ENCODE results near the gene SPTAN1.

Gene SPTAN1

DNA sequence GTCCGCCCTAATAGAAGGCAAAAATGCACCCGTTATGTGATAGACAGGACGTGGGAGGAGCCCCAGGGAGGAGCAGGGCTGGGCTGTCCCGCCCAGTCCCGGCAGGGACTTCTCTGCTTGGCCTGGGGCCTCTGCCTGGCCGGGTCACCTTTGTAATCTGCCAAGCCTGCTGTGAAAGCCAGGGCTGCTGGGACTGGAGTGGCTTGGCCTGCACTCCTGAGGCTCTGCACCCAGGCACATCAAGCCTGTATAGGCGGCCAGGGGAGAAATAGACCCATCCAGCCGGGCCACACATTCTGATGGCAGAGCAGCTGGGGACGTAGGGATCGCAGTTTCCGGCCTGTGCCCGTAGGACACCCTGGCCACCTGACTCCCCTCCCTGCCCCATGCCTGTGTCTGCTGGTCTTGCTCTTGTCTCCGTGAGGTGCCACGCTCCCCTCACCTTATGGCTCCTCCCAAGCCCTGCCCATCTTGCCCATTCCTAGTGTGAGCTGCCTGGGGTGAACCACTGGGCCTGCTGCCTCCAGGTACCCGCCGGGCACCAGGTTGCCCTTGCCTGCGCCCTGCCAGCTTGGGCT, 76.2 kb downstream of the SPTAN1 start:
- TF ChIP-seq, protein P1, sequence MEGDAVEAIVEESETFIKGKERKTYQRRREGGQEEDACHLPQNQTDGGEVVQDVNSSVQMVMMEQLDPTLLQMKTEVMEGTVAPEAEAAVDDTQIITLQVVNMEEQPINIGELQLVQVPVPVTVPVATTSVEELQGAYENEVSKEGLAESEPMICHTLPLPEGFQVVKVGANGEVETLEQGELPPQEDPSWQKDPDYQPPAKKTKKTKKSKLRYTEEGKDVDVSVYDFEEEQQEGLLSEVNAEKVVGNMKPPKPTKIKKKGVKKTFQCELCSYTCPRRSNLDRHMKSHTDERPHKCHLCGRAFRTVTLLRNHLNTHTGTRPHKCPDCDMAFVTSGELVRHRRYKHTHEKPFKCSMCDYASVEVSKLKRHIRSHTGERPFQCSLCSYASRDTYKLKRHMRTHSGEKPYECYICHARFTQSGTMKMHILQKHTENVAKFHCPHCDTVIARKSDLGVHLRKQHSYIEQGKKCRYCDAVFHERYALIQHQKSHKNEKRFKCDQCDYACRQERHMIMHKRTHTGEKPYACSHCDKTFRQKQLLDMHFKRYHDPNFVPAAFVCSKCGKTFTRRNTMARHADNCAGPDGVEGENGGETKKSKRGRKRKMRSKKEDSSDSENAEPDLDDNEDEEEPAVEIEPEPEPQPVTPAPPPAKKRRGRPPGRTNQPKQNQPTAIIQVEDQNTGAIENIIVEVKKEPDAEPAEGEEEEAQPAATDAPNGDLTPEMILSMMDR (conservative IDR thresholded peaks at IDR 0.05; ENCODE audit: low read length): no peak
- no peak for TF ChIP-seq EZH2phosphoT487 (IDR thresholded peaks at IDR 0.05; ENCODE audit: borderline replicate concordance)
- no peaks in the 10 kb centered on the region for H3K79me2 ChIP-seq (ENCODE audit: insufficient read depth, low read length)
- no peaks in the 10 kb centered on the region for H3K9me2 ChIP-seq (replicated peaks; ENCODE audit: low read depth, low read length)
- H3K4me3 ChIP-seq (ENCODE audit: low read length, poor library complexity, severe bottlenecking): no peak overlapping the region
- H4K20me1 ChIP-seq (ENCODE audit: insufficient read depth, low read length, poor library complexity, severe bottlenecking): no peaks in the 10 kb centered on the region
- no peaks in the 10 kb centered on the region for H3K9me3 ChIP-seq (ENCODE audit: insufficient read depth, low read depth, low read length)
- H3K9ac ChIP-seq (ENCODE audit: low read depth, low read length, poor library complexity, severe bottlenecking): no peak overlapping the region
- H3F3A ChIP-seq (ENCODE audit: low read depth): no peaks in the 10 kb centered on the region
- H3K4me1 ChIP-seq (ENCODE audit: insufficient read depth, low read length, poor library complexity, severe bottlenecking): no peaks in the 10 kb centered on the region
- H2AFZ ChIP-seq (ENCODE audit: low read length): no peak overlapping the region
- H3K27me3 ChIP-seq (ENCODE audit: insufficient read depth, low read length, poor library complexity, severe bottlenecking): no peaks in the 10 kb centered on the region
- H3K4me2 ChIP-seq (ENCODE audit: low read depth, low read length, poor library complexity, severe bottlenecking): no peak overlapping the region
- peaks cover 72% of the 10 kb centered on the region; the same call in 1 of the 2 replicates for H3K36me3 ChIP-seq (ENCODE audit: insufficient read depth, low read length)

DNA sequence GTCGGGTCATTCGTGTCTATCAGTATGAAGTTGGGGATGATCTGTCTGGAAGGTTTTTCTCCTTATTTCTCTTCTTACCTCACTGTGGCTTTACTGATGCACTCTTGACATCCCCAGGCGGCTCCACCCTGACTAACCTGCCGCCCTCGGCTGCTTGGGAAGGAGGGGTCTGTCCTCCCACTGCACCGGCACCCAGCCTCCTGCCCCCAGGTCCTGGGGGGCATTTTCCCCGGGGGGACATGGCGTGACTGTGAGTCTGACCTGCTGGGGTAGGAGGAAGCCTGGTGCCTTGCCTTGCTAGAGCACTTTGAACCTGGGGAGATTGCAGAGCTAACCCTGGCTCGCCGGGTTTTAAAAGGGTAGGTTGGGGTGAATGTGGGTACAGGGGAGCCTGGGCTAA, 76.7 kb downstream of the SPTAN1 start:
- Histone ChIP-seq H3K4me1 (ENCODE audit: insufficient read depth, low read length, poor library complexity, severe bottlenecking) (no peaks in the 10 kb centered on the region), H3K4me3 (ENCODE audit: low read length, poor library complexity, severe bottlenecking) (no peak overlapping the region), H2AFZ (ENCODE audit: low read length) (no peak overlapping the region), H3K4me2 (ENCODE audit: low read depth, low read length, poor library complexity, severe bottlenecking) (no peak overlapping the region), H3F3A (ENCODE audit: low read depth) (no peaks in the 10 kb centered on the region), H4K20me1 (ENCODE audit: insufficient read depth, low read length, poor library complexity, severe bottlenecking) (no peaks in the 10 kb centered on the region), H3K36me3 (ENCODE audit: insufficient read depth, low read length) (peaks cover 76% of the 10 kb centered on the region; the same call in 1 of the 2 replicates), H3K9me3 (ENCODE audit: insufficient read depth, low read depth, low read length) (no peaks in the 10 kb centered on the region), H3K9ac (ENCODE audit: low read depth, low read length, poor library complexity, severe bottlenecking) (no peak overlapping the region), H3K79me2 (ENCODE audit: insufficient read depth, low read length) (no peaks in the 10 kb centered on the region), H3K9me2 (replicated peaks; ENCODE audit: low read depth, low read length) (no peaks in the 10 kb centered on the region), H3K27me3 (ENCODE audit: insufficient read depth, low read length, poor library complexity, severe bottlenecking) (no peaks in the 10 kb centered on the region)
- TF ChIP-seq EZH2phosphoT487 (IDR thresholded peaks at IDR 0.05; ENCODE audit: borderline replicate concordance): no peak
- TF ChIP-seq, protein P1 (conservative IDR thresholded peaks at IDR 0.05; ENCODE audit: low read length): no peak

DNA sequence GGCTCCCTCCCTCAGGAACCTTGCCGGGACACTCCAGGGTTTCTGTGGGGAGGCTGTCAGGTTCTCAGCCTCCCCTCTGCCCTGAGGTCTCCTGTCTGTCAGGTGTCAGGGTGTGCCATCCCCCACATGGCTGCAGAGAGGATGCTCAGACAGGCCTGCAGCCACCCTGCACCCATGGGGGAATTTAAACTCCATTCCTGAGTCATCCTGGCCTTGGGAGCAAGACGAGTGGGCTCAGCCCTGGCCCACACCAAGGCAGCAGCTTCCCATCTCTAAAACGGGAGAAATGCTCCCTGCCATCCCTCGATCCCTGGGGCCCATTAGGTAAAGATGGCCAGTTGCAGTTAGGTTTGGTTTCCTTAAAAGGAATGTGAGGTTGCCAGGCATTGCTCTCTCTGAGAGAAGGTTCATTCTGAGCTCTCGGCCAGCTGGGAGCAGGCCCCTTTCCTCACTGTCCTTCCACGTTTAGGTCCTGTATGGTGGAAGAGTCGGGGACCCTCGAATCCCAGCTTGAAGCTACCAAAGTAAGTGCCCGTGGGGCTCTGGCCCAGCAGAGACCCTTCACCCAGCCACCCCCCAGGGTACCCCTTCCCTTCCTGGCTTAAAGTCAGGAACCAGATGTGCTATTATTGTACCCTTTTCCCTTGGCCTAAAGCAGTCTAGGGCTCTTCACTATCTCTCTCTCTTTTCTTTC, 77.6 kb downstream of the SPTAN1 start:
- Histone ChIP-seq H3K4me1 (ENCODE audit: insufficient read depth, low read length, poor library complexity, severe bottlenecking) (no peaks in the 10 kb centered on the region), H3K9ac (ENCODE audit: low read depth, low read length, poor library complexity, severe bottlenecking) (no peak overlapping the region), H2AFZ (ENCODE audit: low read length) (no peak overlapping the region), H4K20me1 (ENCODE audit: insufficient read depth, low read length, poor library complexity, severe bottlenecking) (no peaks in the 10 kb centered on the region), H3K27me3 (ENCODE audit: insufficient read depth, low read length, poor library complexity, severe bottlenecking) (no peaks in the 10 kb centered on the region), H3F3A (ENCODE audit: low read depth) (no peaks in the 10 kb centered on the region), H3K4me2 (ENCODE audit: low read depth, low read length, poor library complexity, severe bottlenecking) (no peak overlapping the region), H3K9me2 (replicated peaks; ENCODE audit: low read depth, low read length) (no peaks in the 10 kb centered on the region), H3K4me3 (ENCODE audit: low read length, poor library complexity, severe bottlenecking) (no peak overlapping the region), H3K9me3 (ENCODE audit: insufficient read depth, low read depth, low read length) (no peaks in the 10 kb centered on the region), H3K79me2 (ENCODE audit: insufficient read depth, low read length) (no peaks in the 10 kb centered on the region), H3K36me3 (ENCODE audit: insufficient read depth, low read length) (peaks cover 70% of the 10 kb centered on the region; the same call in 1 of the 2 replicates)
- no peak for TF ChIP-seq EZH2phosphoT487 (IDR thresholded peaks at IDR 0.05; ENCODE audit: borderline replicate concordance)

All from Loucy (cell line).